ENCODE measurements around the gene ZYG11A. TPM values are rescaled to one million over a fixed set of nuclear protein-coding genes. Genes with fewer than 3 reads are reported as not detected.
A peak's percentile ranks its signal among the peaks of the same experiment; 100 is the strongest.

Gene ZYG11A
- total and polyA plus RNA-seq, 2 of the 13 experiments (the other 11 are each of a cell fraction or from before 2014, with no cell fraction given): not detected

GRCh38 chr1:52928015-52928404 is 85.5 kb downstream of the ZYG11A start (continued):
- 0 out of 2 replicates have a peak, but pooled peaks have one; percentile 9 for TF ChIP-seq ZHX1 (CRISPR knock-in tag; IDR thresholded peaks at IDR 0.05; ENCODE audit: low read depth)
- TF ChIP-seq MAF1 (CRISPR knock-in tag; IDR thresholded peaks at IDR 0.05; ENCODE audit: borderline replicate concordance): no peak
- TF ChIP-seq ZNF18 (CRISPR knock-in tag; IDR thresholded peaks at IDR 0.05; ENCODE audit: insufficient replicate concordance): peak; percentile 42
- TF ChIP-seq CBX1 (IDR thresholded peaks at IDR 0.05; ENCODE audit: low read depth): peak; percentile 39
- no peak for TF ChIP-seq ZNF562 (CRISPR knock-in tag; IDR thresholded peaks at IDR 0.05; ENCODE audit: borderline replicate concordance)
- peak; percentile 4; the same call in 1 of the 2 replicates for TF ChIP-seq SAP130 (CRISPR knock-in tag; IDR thresholded peaks at IDR 0.05; ENCODE audit: low read depth)
- no peak for TF ChIP-seq FOSL1 (CRISPR knock-in tag; IDR thresholded peaks at IDR 0.05; ENCODE audit: borderline replicate concordance)
- TF ChIP-seq ZNF101 (CRISPR knock-in tag; IDR thresholded peaks at IDR 0.05; ENCODE audit: borderline replicate concordance, low read depth): no peak
- TF ChIP-seq TGIF2 (CRISPR knock-in tag; IDR thresholded peaks at IDR 0.05): 0 out of 2 replicates have a peak, but pooled peaks have one; percentile 37
- TF ChIP-seq SMAD9 (CRISPR knock-in tag; IDR thresholded peaks at IDR 0.05): no peak
- no peak for TF ChIP-seq KLF6 (CRISPR knock-in tag; IDR thresholded peaks at IDR 0.05)
- TF ChIP-seq ZBTB3 (CRISPR knock-in tag; IDR thresholded peaks at IDR 0.05; ENCODE audit: borderline replicate concordance, low read depth): no peak
- no peak for TF ChIP-seq JARID2 (CRISPR knock-in tag; IDR thresholded peaks at IDR 0.05; ENCODE audit: insufficient replicate concordance)
- no peak for TF ChIP-seq ZNF629 (CRISPR knock-in tag; conservative IDR thresholded peaks at IDR 0.05)
- TF ChIP-seq ZNF790 (CRISPR knock-in tag; IDR thresholded peaks at IDR 0.05; ENCODE audit: borderline replicate concordance): no peak
- TF ChIP-seq ZFP36 (IDR thresholded peaks at IDR 0.05; ENCODE audit: borderline replicate concordance, low read depth, low read length, partially characterized antibody): no peak
- no peak for TF ChIP-seq ZNF639 (CRISPR knock-in tag; conservative IDR thresholded peaks at IDR 0.05)
- TF ChIP-seq NFIB (CRISPR knock-in tag; IDR thresholded peaks at IDR 0.05; ENCODE audit: borderline replicate concordance): no peak
- TF ChIP-seq ZNF879 (CRISPR knock-in tag; IDR thresholded peaks at IDR 0.05): peak; percentile 13
- no peak for TF ChIP-seq RBM39 (IDR thresholded peaks at IDR 0.05; ENCODE audit: low read depth, low read length, poor library complexity, severe bottlenecking)
- TF ChIP-seq ZMYM4 (CRISPR knock-in tag; IDR thresholded peaks at IDR 0.05): no peak
- TF ChIP-seq ZFX (CRISPR knock-in tag; IDR thresholded peaks at IDR 0.05; ENCODE audit: low read depth): no peak
- no peak for TF ChIP-seq NFIC (IDR thresholded peaks at IDR 0.05; ENCODE audit: low read length)
- 0 out of 2 replicates have a peak, but pooled peaks have one; percentile 45 for TF ChIP-seq ZNF891 (CRISPR knock-in tag; IDR thresholded peaks at IDR 0.05)

All from HepG2 (cell line).